Suppressor macrophage treated with lipopolysaccharide for 4 hours (primary cell): ENCODE measurements around the gene ARV1.
"Not testable (repeated sequence)": the region's sequence is repeated elsewhere in the genome, so short reads cannot be mapped to it uniquely, and the experiment has no call there.

Experiments
- DNase-seq: peaks from one replicate; pipeline ENCODE4 v3.0.0-alpha.2; 2020

Gene ARV1

DNA sequence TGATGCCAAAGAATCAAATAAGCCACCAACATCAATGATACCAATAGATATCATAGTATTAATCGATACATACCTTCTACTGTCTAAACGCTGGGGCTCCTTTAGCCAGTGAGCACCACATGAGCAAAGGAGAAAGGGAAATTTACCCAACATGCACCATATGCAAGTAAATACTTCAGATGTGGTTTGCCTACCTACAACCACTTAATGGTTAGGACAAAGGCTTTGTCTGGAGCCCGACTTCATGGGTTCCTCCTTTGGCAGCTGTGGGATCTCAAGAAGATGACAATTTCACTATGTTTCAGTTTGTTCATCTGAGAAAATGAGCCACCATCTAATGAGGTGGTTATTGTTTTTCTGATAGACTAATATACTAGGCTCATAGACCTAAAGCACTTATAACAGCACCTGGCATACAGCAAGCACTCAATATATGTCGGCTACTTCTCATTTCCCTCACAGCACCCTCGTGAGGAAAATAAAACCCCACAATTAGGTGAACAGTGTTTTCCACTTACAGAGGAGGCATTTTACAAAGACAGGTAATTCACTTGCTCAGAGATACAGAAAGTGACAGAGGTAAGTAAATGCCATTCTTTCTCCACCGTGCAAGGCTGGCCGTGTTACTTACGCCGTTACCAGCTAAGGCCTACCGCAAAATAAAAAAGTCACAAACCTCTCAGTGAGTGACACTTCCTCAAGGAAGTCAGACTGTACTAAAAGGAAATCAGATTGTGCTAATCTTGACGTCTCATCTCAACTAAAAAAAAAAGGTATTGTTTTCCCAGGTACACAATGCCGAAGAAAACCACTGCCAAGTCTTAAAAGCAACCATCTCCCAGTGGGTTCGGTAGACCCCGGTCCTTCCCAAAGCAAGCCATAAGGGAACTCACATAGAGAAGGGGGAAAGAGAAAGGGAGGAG, 1.8 kb upstream of the ARV1 start:
- peak; percentile 32 for DNase-seq

GRCh38 chr1:230977761-230978490, 968 bp upstream of the ARV1 start:
- peak; percentile 34 for DNase-seq

GRCh38 chr1:230979389-230979716, 459 bp downstream of the ARV1 start:
- DNase-seq: peak; percentile 9

- DNase-seq: no peak
Measured at GRCh38 chr1:230979952-230980351, 1.1 kb downstream of the ARV1 start.

GRCh38 chr1:230982696-230983095, 3.8 kb downstream of the ARV1 start:
- no peak for DNase-seq

DNA sequence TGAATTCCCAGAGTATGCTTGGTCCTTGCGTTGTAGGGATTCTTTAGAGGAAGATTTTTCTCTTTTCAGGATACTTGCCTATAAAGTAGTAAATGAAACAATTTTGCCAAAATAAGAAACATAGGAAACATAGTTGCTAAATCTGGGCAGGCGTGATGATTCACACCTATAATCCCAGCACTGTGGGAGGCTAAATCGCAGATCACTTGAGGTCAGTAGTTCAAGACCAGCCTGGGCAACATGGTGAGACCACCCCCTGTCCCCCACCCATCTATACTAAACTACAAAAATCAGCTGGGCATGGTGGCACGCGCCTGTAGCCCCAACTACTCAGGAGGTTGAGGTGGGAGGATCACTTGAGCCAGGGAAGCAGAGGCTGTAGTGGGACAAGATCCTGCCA, 4.9 kb downstream of the ARV1 start:
- no peak for DNase-seq

GRCh38 chr1:230984622-230985515, 6.0 kb downstream of the ARV1 start:
- DNase-seq: not testable (repeated sequence)

GRCh38 chr1:230985711-230986110, 6.8 kb downstream of the ARV1 start:
- no peak for DNase-seq

DNA sequence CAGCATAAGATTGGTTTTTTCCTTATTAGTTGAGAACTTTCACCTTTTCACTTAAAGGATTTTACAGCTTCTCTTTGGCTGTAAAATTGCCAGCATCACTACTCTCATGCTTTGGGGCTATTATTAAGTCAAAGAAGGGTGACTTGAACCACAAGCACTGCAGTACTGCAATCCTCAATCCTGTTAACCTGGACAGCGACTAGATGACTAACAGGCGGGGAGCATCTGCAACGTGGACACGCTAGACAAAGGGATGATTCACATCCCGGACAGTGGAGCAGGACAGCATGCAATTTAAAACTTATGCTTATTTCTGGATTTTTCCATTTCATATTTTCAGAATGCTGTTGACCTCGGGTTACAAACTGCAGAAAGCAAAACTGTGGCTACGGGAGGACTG, 8.1 kb downstream of the ARV1 start:
- DNase-seq: no peak

DNA sequence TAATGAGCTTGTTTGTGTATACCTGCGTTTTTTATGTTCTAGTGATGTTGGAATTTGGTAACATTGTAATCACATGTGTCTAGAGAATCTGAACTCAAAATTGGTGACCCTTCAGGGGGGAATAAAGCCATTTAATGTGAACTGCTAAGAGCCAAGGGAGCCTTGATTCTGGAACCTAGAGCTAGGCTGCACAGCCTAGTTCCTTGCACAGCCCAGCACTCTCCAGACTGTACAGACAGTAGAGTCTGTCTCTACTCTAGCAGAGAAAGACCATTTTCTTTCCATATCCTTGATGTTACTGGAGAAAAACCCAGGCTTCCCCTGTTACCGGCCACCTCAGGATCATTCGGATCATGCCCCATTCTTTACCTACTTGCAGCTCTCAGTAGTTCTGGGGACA, 8.6 kb downstream of the ARV1 start:
- DNase-seq: no peak

DNA sequence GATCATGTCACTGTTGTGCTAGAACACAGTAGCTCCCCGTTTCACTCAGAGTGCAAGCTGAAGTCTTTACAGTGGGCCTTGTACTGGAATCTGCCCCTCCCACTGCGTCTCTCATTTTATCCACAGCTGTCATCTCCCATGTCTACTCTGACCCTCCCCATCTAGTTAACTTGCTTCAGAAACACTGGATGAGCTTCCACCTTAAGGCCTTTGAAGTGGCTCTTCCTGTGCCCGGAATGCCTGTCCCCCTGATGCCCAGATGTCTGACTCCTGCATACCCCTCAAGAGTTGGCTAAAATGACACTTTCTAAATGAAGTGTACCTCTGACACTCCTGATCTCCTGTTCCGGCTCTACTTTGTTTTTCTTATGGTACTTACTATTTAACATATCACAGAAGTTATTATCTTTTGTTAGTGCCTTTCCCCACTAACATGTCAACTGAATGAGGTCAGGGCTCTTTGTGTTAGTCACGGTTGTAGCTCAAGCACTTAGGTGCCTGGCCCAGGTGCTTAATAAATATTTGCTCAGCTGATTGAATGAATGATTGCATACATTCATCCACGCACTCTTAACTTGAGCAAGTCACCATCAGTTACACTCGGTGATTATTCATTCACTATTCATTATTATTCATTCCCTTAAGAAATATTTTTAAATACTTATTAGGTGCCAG, 13.3 kb downstream of the ARV1 start:
- DNase-seq: no peak

DNA sequence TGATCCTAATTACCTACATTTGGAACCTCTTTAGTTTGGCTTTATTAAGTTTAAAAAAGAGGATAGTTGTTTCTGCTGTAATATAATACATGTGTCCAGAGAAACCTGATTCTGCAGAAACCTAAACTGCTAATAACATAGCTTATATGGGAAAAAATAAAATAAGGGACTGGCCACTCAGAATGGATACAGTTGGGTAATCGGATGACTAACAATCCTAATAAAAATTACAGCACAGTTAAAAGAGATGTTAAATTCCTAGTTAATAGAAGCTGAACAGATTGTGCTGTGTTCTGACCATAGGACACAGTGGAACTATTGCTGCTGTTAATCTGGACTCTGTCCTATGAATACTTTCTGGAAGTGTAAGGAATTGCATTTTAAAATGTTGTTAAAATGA, 16.0 kb downstream of the ARV1 start:
- DNase-seq: no peak

DNA sequence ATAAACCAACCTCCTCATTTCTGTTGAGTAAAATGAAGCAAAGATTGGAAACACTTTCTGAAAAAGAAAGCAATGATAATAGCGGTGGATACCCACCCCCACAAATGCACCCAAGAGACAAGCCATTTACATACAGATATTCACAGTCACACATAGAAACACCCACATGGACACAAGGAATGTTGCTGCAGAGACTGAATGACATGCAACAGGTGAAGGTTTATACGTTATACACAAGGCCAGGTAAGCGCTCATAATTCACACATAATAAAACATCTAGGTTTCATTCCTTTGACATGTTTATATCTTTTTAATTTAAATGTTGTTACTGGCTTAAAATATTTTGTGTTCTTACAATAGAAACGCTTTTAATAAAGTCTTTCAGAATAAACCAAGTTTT, 21.3 kb downstream of the ARV1 start:
- DNase-seq: no peak

DNA sequence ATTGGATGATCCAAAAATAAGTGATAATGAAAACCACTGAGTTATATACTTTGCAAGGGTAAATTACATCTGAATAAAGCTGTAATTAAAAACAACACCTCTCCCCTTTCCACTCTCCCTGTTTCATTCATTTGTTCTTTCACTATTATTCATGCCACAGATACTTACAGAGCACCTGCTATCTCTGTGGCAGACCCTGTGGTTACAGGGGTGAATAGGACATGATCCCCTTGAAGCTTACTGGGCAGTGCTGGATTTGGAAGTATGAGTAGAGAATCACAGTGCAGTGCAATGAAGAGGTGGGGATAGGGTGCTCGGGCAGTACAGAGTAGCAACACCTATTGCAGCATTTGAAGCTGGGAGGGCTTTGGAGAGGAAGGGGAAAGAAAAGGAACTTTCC, 21.7 kb downstream of the ARV1 start:
- DNase-seq: no peak

DNA sequence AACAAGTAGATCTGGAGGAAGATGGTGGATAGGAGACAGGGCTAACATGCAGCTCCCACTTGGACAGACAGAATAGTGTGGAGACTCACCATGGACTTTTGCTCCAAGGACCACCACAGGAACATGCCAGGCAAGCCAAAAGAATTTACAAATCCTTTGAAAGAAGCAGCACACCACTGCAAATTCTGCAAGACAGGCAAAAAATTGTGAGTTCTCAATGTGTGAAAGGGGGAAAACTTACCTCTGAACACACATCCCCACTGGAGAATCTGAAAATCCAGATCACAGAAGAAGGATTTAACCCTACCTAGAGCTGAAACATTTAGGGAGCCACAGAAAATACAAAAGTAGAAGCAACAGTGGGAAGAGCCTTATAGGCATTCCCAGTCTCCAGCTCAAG, 23.0 kb downstream of the ARV1 start:
- DNase-seq: no peak

GRCh38 chr1:231007535-231007934, 28.6 kb downstream of the ARV1 start:
- not testable (repeated sequence) for DNase-seq

DNA sequence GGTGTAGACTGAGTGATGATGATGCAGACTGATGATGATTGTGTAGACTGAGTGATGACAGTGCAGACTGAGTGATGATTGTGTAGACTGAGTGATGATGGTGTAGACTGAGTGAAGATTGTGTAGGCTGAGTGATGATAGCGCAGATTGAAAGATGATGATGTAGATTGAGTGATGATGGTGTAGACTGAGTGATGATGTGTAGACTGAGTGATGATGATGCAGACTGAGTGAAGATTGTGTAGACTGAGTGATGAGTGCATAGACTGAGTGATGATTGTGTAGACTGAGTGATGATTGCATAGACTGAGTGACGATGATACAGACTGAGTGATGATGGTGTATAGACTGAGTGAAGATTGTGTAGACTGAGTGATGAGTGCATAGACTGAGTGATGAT, 32.5 kb downstream of the ARV1 start:
- DNase-seq: no peak

GRCh38 chr1:231011963-231012362, 33.1 kb downstream of the ARV1 start:
- DNase-seq: no peak

DNA sequence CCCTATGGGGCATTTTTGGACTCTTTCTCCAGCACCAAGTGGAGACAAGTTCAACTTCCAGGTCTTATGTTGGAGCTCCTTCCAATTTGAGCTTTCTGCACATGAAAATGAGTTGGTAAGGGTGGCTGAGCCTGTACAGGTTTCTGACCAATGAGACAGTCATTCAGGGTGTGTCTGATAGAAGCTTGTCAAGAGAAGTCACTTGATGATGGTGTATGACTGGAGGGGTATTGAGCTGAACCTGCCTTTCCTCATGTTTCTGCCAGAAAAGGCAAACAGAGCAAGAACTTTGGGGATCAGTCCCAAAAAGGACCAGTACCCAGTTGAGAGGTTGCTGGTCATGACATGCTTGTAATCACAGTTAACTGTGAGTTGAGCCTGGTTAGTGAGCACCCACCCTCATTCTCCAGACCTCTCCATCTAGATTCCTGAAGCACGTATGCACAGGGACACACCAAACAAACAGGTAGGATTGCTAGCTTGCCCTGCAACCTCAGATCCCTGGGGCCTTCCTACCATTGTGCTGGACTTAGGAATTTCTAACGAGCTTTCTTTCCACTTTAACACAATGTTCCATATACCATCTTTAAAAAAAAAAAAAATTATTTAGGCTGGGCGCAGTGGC, 34.6 kb downstream of the ARV1 start:
- no peak for DNase-seq

- no peak for DNase-seq
Measured at GRCh38 chr1:231016234-231016633, 37.3 kb downstream of the ARV1 start.

DNA sequence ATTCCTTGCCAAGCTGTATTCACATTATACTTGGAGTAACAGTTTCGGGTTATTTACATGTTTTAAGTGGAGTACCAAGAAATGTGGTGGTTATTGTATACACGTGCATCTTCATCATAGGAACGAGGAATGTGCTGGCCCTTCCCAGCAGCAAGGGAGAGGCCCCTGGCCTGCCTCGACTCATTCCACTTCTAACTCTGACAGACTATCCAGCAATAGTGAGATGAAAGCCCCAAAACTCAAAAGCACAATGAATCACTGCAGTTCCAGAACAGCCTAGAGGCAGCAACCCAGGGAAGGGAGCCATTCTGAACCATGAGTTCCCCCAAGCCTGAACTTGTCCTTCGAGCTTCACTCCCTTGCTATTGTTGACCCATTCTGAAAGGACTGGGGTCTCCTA, 38.1 kb downstream of the ARV1 start:
- no peak for DNase-seq

- DNase-seq: no peak
Measured at GRCh38 chr1:231019711-231020110, 40.8 kb downstream of the ARV1 start.
